ENCODE data around the gene SLC39A2.

GRCh38 chr14:21043387-21043973 is 44.4 kb downstream of the SLC39A2 start:
- TF ChIP-seq CTCF (IDR thresholded peaks at IDR 0.05), result no peak
- no peak for TF ChIP-seq POLR2A (IDR thresholded peaks at IDR 0.05)
- TF ChIP-seq EP300 (IDR thresholded peaks at IDR 0.05), result no peak

All from tibial nerve (tissue), 4 donors.